Ishikawa (cell line): ENCODE results near the gene HOXC4.

Source experiments
- CEBPB ChIP-seq: IDR thresholded peaks from 2 replicates; pipeline ENCODE4 v1.6.1; 2012
- CREB1 ChIP-seq: IDR thresholded peaks from 2 replicates; pipeline ENCODE4 v1.6.1; 2012; ENCODE audit warnings: low read depth
- EGR1 ChIP-seq: IDR thresholded peaks from 2 replicates; pipeline ENCODE4 v1.6.1; 2012
- EP300 ChIP-seq: IDR thresholded peaks from 2 replicates; pipeline ENCODE4 v1.6.1; 2012; ENCODE audit warnings: borderline replicate concordance
- FOXM1 ChIP-seq: IDR thresholded peaks from 2 replicates; pipeline ENCODE4 v1.6.1; 2012; ENCODE audit warnings: low read depth, borderline replicate concordance
- MAX ChIP-seq: IDR thresholded peaks from 2 replicates; pipeline ENCODE4 v1.6.1; 2012
- NFIC ChIP-seq: IDR thresholded peaks from 2 replicates; pipeline ENCODE4 v1.6.1; 2012
- RAD21 ChIP-seq: IDR thresholded peaks from 2 replicates; pipeline ENCODE4 v1.6.1; 2012; ENCODE audit warnings: low read depth
- REST ChIP-seq: IDR thresholded peaks from 2 replicates; pipeline ENCODE4 v1.6.1; 2012; ENCODE audit warnings: low read depth, mild to moderate bottlenecking
- TAF1 ChIP-seq: IDR thresholded peaks from 2 replicates; pipeline ENCODE4 v1.6.1; 2012; ENCODE audit warnings: low read depth, mild to moderate bottlenecking
- TCF12 ChIP-seq: IDR thresholded peaks from 2 replicates; pipeline ENCODE4 v1.6.1; 2012; ENCODE audit warnings: low read depth
- TEAD4 ChIP-seq: IDR thresholded peaks from 2 replicates; pipeline ENCODE4 v1.6.1; 2012
- YY1 ChIP-seq: IDR thresholded peaks from 2 replicates; pipeline ENCODE4 v1.6.1; 2012; ENCODE audit warnings: low read depth
- ZBTB7A ChIP-seq: IDR thresholded peaks from 2 replicates; pipeline ENCODE4 v1.6.1; 2012; ENCODE audit warnings: low read depth
- TF ChIP-seq, protein P1 (sequence below): IDR thresholded peaks from 2 replicates; pipeline ENCODE4 v1.6.1; 2012

The HOXC4 gene

GRCh38 chr12:54051026-54051842 is 2.4 kb upstream of the HOXC4 start:
- TF ChIP-seq TAF1 = no peak
- no peak for TF ChIP-seq ZBTB7A
- TF ChIP-seq CEBPB = no peak
- no peak for TF ChIP-seq TCF12
- no peak for TF ChIP-seq EP300
- no peak for TF ChIP-seq MAX
- no peak for TF ChIP-seq CREB1
- no peak for TF ChIP-seq TEAD4
- no peak for TF ChIP-seq NFIC
- no peak for TF ChIP-seq REST
- TF ChIP-seq EGR1 = no peak
- no peak for TF ChIP-seq RAD21
- no peak for TF ChIP-seq FOXM1
- no peak for TF ChIP-seq YY1

GRCh38 chr12:54051874-54052437 is 1.7 kb upstream of the HOXC4 start:
- TF ChIP-seq TEAD4 (no peak), REST (no peak), EGR1 (no peak), FOXM1 (no peak), CEBPB (no peak), RAD21 (no peak), YY1 (no peak), NFIC (no peak), TAF1 (no peak), MAX (no peak), TCF12 (no peak)

DNA sequence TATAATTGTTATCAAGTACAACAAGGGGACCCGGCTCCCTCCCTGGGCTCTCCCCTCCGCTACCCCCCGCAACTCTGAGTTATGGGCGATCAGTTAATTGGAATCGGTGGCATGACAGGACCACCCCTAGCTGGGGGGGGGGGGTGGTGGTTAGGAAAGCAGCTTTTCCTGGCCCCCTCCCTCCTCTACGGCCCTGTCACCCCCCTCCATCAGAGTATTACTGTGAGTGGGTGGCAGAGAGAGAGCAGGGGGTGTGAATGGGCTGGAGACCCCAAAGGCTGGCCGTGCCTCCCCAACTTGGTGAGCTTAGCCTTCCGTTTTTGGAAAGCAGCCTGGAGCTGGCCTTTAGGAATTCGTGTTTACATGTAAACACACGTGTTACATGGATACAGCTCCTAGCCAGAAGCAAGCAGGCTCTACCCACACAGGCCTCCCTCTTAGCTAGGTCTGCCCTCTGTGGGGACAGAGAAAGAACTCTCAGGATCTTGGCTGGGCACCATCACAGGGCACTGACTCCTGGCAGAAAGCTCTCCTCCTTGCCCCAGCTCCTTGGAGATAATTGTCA is 1.1 kb upstream of the HOXC4 start:
- TF ChIP-seq REST (no peak), TAF1 (no peak), CEBPB (no peak), RAD21 (no peak), NFIC (no peak), CREB1 (no peak), FOXM1 (no peak), EP300 (no peak), EGR1 (no peak), ZBTB7A (no peak), YY1 (no peak), MAX (no peak), TCF12 (no peak), TEAD4 (no peak)
- TF ChIP-seq, protein P1, sequence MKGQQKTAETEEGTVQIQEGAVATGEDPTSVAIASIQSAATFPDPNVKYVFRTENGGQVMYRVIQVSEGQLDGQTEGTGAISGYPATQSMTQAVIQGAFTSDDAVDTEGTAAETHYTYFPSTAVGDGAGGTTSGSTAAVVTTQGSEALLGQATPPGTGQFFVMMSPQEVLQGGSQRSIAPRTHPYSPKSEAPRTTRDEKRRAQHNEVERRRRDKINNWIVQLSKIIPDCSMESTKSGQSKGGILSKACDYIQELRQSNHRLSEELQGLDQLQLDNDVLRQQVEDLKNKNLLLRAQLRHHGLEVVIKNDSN = no peak
